Keratinocyte (primary cell): Measurements from ENCODE around the gene CACNA1F.

Experiments used
- CTCF ChIP-seq, 3 experiments: IDR thresholded peaks in 1 of 3; conservative IDR thresholded peaks in 1 of 3; optimal IDR thresholded peaks in 1 of 3; 2 replicates in 2 of 3; 3 replicates in 1 of 3; pipeline versions ENCODE3 to v1.5.1; 2011; ENCODE audit warnings: low read length in 3 of 3, mild to moderate bottlenecking in 3 of 3, moderate library complexity in 2 of 3, control low read depth in 1 of 3, inconsistent platforms in 1 of 3; ENCODE audit not compliant: insufficient read depth in 2 of 3; ENCODE audit errors: extremely low read depth in 1 of 3
- EZH2 ChIP-seq: IDR thresholded peaks from one replicate; pipeline ENCODE4 v1.6.1; 2012; ENCODE audit warnings: inconsistent platforms, mild to moderate bottlenecking, low read length, moderate library complexity

GRCh38 chrX:49167740-49168108, 65.4 kb downstream of the CACNA1F start:
- no peak for TF ChIP-seq CTCF (optimal IDR thresholded peaks at IDR 0.05 in 1 of 3, IDR thresholded peaks at IDR 0.05 in 1 of 3, conservative IDR thresholded peaks at IDR 0.05 in 1 of 3; ENCODE audit: extremely low read depth in 1 of 3, insufficient read depth in 2 of 3, low read length in 3 of 3)
- no peak for TF ChIP-seq EZH2
